ENCODE measurements around the gene ZSCAN31. TPM values are rescaled to one million over a fixed set of nuclear protein-coding genes. Genes with fewer than 3 reads are reported as not detected.
A peak's percentile ranks its signal among the peaks of the same experiment; 100 is the strongest.

The ZSCAN31 gene
- total RNA-seq, 4 donors from 2014 or later, result 3.5 to 63.8 (median 31.5) TPM

DNA sequence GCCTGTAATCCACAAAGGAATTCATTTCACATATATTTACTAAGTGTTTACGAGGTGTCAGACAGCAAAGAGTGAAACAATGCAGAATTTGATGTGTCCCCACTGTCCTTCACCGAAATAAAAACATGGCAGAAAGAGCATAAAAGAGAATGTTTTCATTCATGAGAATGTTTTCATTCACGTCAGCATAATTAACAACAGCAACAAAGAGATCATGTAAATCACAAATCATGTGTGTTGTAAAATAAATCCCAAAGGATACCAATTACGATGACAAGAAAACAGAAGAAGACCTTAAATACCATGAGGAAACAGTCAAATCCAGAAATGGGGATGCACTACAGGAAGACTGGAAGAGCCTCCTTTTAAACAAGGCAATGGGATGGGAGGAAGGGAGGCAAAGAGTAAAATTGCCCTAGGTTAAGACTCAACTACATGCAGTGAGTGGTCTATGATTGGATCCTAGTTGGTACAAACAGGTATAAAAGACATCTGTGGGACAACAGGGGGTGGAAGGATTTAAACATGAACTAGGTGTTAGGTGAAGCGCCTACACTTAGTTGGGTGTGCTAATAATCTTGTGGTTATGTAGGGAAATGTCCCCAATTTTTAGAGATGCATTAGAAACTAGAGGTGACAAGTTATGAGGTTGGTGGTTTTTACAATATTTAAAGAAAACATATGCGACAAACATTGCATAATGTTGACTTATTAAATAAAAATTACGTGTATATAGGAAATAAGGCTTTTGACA lies 1.5 kb downstream of the ZSCAN31 start:
- intact Hi-C loops (cut with DNase I; ENCODE audit: low total_unique reads), result no loop called here
- H3K36me3 ChIP-seq, result no peaks in the 10 kb centered on the region
- no peaks in the 10 kb centered on the region for H3K9me3 ChIP-seq
- peak overlapping the region; percentile 99 for H3K27ac ChIP-seq
- DNase-seq, result no peak
- no peaks in the 10 kb centered on the region for H3K4me1 ChIP-seq
- H3K4me3 ChIP-seq, result no peak overlapping the region
- no peak for TF ChIP-seq CTCF (IDR thresholded peaks at IDR 0.05)
- TF ChIP-seq POLR2A (IDR thresholded peaks at IDR 0.05), result no peak
- H3K27me3 ChIP-seq, result no peaks in the 10 kb centered on the region

DNA sequence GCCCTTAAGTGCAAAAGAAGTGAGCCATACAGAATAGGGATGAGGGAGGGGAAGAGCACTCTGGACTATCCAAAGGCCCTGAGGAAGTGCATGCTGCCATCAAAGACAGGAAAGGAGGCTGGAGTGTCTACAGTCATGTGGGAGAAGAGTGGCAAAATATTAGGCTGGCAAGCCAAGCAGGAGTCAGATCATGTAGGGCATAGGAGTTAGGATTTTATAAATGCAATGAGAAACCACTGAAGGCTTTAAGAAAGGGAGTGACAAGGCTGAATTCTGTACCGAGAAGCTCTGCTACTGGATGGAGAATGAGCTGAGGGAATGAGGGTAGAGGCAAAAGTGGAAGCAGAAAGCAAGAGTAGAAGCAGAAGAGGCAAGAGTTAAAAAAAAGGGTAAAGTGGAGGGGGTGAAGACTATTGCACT lies 2.3 kb downstream of the ZSCAN31 start:
- Histone ChIP-seq H3K4me1 (no peaks in the 10 kb centered on the region), H3K27ac (peak overlapping the region; percentile 99)
- intact Hi-C loops (cut with DNase I; ENCODE audit: low total_unique reads), result no loop called here

GRCh38 chr6:28333047-28333446 lies 2.9 kb downstream of the ZSCAN31 start:
- no peaks in the 10 kb centered on the region for H3K36me3 ChIP-seq
- H3K9me3 ChIP-seq, result peaks cover 0 to 3% of the 10 kb centered on the region in 2 donors
- TF ChIP-seq POLR2A (IDR thresholded peaks at IDR 0.05) (no peak), CTCF (IDR thresholded peaks at IDR 0.05) (no peak)
- H3K27ac ChIP-seq, result no peak overlapping the region
- H3K4me1 ChIP-seq, result no peaks in the 10 kb centered on the region
- no peak overlapping the region for H3K4me3 ChIP-seq
- intact Hi-C loops (cut with DNase I; ENCODE audit: low total_unique reads), result no loop called here
- DNase-seq, result no peak
- H3K27me3 ChIP-seq, result no peaks in the 10 kb centered on the region

More for the DNA sequence above, 2.3 kb downstream of the ZSCAN31 start:
- TF ChIP-seq POLR2A (IDR thresholded peaks at IDR 0.05) (no peak), CTCF (IDR thresholded peaks at IDR 0.05) (no peak)
- Histone ChIP-seq H3K36me3 (no peaks in the 10 kb centered on the region), H3K27me3 (no peaks in the 10 kb centered on the region), H3K4me3 (no peak overlapping the region), H3K9me3 (no peaks in the 10 kb centered on the region)
- no peak for DNase-seq

DNA sequence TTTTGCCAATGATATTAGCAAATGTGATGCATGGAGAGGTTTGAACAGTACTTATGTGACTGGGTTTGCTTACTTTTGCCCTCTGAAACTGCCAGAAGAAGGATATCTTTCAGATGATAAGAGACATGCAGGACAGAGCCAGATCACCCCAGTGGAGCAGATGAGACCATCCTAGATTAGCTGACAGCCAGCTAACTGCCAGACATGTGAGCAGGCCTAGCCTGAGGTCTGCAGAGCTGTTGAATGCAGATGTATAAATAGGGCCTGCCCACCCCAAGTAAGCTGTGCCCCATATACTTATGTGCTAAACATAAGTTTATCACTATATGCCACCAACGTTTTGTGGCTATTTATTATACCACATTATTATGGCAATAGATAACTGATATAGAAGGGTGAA lies 5.9 kb downstream of the ZSCAN31 start:
- no peak for DNase-seq
- Histone ChIP-seq H3K9me3 (peaks cover 4 to 26% of the 10 kb centered on the region in 2 donors), H3K4me1 (no peaks in the 10 kb centered on the region), H3K27ac (no peak overlapping the region), H3K4me3 (no peak overlapping the region), H3K36me3 (no peaks in the 10 kb centered on the region), H3K27me3 (no peaks in the 10 kb centered on the region)
- TF ChIP-seq CTCF (IDR thresholded peaks at IDR 0.05), result no peak
- TF ChIP-seq POLR2A (IDR thresholded peaks at IDR 0.05), result no peak
- intact Hi-C loops (cut with DNase I; ENCODE audit: low total_unique reads), result no loop called here

GRCh38 chr6:28326371-28326948 lies 9.5 kb downstream of the ZSCAN31 start:
- no peak overlapping the region for H3K4me3 ChIP-seq
- H3K4me1 ChIP-seq, result no peaks in the 10 kb centered on the region
- TF ChIP-seq POLR2A (IDR thresholded peaks at IDR 0.05) (no peak), CTCF (IDR thresholded peaks at IDR 0.05) (no peak)
- H3K27me3 ChIP-seq, result no peaks in the 10 kb centered on the region
- no peaks in the 10 kb centered on the region for H3K36me3 ChIP-seq
- H3K9me3 ChIP-seq, result peaks cover 4 to 26% of the 10 kb centered on the region in 2 donors
- intact Hi-C loops (cut with DNase I; ENCODE audit: low total_unique reads), result loop anchor here (10.0 kb wide), 1 partner anchor 52 kb away; no protein-coding TSS in a partner anchor
- DNase-seq, result no peak
- no peak overlapping the region for H3K27ac ChIP-seq

Measured in uterus (tissue), 4 donors.